Right atrium auricular region (tissue), 2 donors: ENCODE measurements around the gene CREB5. TPM values are rescaled to one million over a fixed set of nuclear protein-coding genes. Genes with fewer than 3 reads are reported as not detected.

Source experiments
- DNase-seq: peaks from one replicate; pipeline ENCODE4 v3.0.0-alpha.2; 2019; ENCODE audit warnings: low spot score
- H3K27ac ChIP-seq, 2 donors: fragments of 200-600 bp; sonication (generic); 1 replicate in 1 of 2; 2 replicates in 1 of 2; pipeline ENCODE4 v1.5.1; 2016 to 2019
- H3K27me3 ChIP-seq, 2 donors: fragments of 200-600 bp; sonication (generic); one replicate each; pipeline versions ENCODE4 v1.5.1 to v1.6.0; 2017 to 2019
- H3K36me3 ChIP-seq: fragments of 200-600 bp; sonication (generic); one replicate; pipeline ENCODE4 v1.5.1; 2016
- H3K4me1 ChIP-seq, 2 donors: fragments of 200-600 bp; sonication (generic); one replicate each; pipeline versions ENCODE4 v1.5.1 to v1.6.0; 2017 to 2019
- H3K4me3 ChIP-seq, 2 donors: fragments of 200-600 bp; sonication (generic); 1 replicate in 1 of 2; 2 replicates in 1 of 2; pipeline ENCODE4 v1.5.1; 2017 to 2019; ENCODE audit warnings: mild to moderate bottlenecking in 1 of 2, moderate library complexity in 1 of 2
- H3K9me3 ChIP-seq, 2 donors: fragments of 200-600 bp; sonication (generic); one replicate each; pipeline ENCODE4 v1.5.1; 2019
- total RNA-seq, 2 donors: library from RNA; depleted of rRNA; stranded (reverse); fragments of >200 nt; gene quantifications; one replicate each; pipeline ENCODE4 v1.1.0, GENCODE V29; 2016
- TF ChIP-seq, protein P1 (sequence below), 2 donors: fragments of 200-600 bp; sonication (generic); IDR thresholded peaks; one replicate each; pipeline ENCODE4 v1.5.1; 2019; ENCODE audit warnings: antibody characterized with exemption in 2 of 2

The CREB5 gene
- total RNA-seq, 2 donors from 2014 or later: 10.5 to 20.8 TPM

DNA sequence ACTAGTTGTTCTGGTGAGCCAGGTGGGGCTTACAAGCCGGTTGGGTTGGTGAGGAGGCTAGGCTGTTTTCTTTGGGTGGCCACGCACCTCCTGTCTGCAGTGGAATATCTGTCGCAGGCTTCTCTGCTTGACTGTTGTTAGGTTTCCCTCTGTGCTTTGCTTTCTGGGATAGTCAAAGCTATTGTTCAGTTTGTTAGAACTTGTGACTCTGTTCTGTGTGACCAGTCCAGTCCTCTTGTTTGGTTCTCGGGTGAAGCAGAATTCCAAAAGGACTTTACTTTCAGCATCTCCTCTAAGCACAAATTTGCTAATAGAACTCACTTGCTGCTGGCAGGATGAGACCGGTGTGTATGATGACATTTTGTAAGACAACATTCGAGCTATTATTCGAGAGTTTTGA lies 105.3 kb downstream of the CREB5 start:
- Histone ChIP-seq H3K36me3 (no peaks in the 10 kb centered on the region), H3K4me3 (no peak overlapping the region), H3K9me3 (no peaks in the 10 kb centered on the region), H3K27me3 (no peaks in the 10 kb centered on the region), H3K27ac (no peak overlapping the region), H3K4me1 (peaks cover 0 to 10% of the 10 kb centered on the region in 2 donors)
- DNase-seq: no peak
- TF ChIP-seq, protein P1, sequence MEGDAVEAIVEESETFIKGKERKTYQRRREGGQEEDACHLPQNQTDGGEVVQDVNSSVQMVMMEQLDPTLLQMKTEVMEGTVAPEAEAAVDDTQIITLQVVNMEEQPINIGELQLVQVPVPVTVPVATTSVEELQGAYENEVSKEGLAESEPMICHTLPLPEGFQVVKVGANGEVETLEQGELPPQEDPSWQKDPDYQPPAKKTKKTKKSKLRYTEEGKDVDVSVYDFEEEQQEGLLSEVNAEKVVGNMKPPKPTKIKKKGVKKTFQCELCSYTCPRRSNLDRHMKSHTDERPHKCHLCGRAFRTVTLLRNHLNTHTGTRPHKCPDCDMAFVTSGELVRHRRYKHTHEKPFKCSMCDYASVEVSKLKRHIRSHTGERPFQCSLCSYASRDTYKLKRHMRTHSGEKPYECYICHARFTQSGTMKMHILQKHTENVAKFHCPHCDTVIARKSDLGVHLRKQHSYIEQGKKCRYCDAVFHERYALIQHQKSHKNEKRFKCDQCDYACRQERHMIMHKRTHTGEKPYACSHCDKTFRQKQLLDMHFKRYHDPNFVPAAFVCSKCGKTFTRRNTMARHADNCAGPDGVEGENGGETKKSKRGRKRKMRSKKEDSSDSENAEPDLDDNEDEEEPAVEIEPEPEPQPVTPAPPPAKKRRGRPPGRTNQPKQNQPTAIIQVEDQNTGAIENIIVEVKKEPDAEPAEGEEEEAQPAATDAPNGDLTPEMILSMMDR (IDR thresholded peaks at IDR 0.05): no peak

DNA sequence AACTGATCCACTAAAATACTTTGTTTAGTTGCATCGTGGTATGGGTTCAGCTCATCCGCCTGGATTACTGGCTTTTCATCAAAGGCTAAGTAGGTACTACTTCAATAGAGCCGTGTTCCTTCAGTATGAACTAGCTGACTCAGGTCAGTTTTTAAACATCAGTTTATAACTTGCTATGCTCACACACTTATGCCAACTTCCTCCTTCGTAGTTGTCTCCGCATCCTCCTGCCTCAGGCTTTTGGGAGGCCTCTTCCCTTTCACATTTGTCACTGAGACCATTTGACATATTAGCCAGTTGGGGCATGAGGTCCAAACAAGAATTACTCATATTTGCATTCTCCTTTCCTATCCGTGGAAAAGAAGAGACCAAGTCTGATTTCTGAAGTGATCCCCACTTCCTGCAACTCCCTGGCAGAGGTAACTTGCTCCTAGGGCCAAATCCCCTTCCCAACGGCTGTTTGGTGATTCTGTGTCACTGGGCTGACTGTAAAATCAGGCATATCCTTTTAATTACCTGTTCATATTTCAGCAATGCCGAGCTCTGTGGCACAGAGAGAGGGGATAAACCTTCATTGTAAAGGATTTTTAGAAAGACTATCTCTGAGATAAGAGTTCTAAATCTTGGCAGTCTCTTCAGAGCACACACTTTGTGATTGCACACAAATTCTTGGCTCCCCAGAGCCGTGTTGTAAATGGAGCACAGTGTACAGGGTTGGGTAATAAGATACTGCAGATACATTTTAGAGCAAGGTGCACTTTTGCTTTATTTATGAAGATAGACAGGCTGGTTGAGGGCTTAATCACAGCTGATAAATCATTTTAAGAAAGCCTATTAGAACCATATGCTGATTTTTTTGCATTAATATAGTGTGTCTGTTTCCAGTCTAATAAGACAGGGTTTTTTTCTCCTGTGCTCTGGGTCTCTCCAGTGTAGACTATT lies 108.0 kb downstream of the CREB5 start:
- no peak overlapping the region for H3K4me3 ChIP-seq
- no peak overlapping the region for H3K27ac ChIP-seq
- peaks cover 0 to 10% of the 10 kb centered on the region in 2 donors for H3K4me1 ChIP-seq
- H3K36me3 ChIP-seq: no peaks in the 10 kb centered on the region
- no peaks in the 10 kb centered on the region for H3K27me3 ChIP-seq
- no peaks in the 10 kb centered on the region for H3K9me3 ChIP-seq
- no peak for DNase-seq
- TF ChIP-seq, protein P1 (IDR thresholded peaks at IDR 0.05): no peak

DNA sequence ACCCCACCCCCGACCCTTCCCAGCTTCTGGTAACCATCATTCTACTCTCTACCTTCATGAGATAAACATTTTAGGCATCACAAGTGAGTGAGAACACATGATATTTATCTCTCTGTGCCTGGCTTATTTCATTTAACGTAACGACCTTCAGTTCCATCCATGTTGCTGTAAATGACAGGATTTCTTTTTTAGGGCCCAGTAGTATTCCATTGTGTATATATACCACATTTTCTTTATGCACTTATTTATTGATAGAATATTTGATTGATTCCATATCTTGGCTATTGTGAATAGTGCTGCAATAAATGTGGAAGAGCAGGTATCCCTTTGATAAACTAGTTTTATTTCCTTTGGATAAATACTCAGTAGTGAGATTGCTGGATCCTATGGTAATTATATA lies 112.7 kb downstream of the CREB5 start:
- no peak for DNase-seq
- TF ChIP-seq, protein P1 (IDR thresholded peaks at IDR 0.05): no peak
- Histone ChIP-seq H3K4me1 (peaks cover 0 to 19% of the 10 kb centered on the region in 2 donors), H3K36me3 (no peaks in the 10 kb centered on the region), H3K9me3 (no peaks in the 10 kb centered on the region), H3K4me3 (no peak overlapping the region), H3K27ac (no peak overlapping the region), H3K27me3 (no peaks in the 10 kb centered on the region)

DNA sequence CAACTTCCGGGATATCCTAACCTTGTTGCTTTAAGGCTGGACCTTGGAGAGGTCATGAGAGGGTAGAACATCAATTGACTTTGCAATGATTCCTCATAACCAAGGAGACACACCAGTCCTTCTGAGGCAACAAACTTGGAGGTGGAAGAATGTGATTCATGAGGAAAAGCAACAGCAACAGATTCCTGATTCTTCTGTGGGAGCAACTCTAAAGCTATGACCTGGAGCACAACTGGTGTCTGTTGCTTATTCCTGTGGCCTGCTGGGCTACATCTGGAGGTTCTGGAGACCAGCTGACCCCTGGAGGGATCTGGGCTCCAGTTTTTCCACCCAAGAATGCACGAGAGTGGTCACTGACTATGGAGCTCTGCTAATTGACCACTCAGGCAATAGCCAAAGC lies 116.6 kb downstream of the CREB5 start:
- TF ChIP-seq, protein P1 (IDR thresholded peaks at IDR 0.05): no peak
- H3K27ac ChIP-seq: peak overlapping the region; percentile 32 to 68
- no peaks in the 10 kb centered on the region for H3K9me3 ChIP-seq
- DNase-seq: no peak
- no peaks in the 10 kb centered on the region for H3K36me3 ChIP-seq
- no peak overlapping the region for H3K4me3 ChIP-seq
- peaks cover 0 to 26% of the 10 kb centered on the region in 2 donors for H3K4me1 ChIP-seq
- no peaks in the 10 kb centered on the region for H3K27me3 ChIP-seq

DNA sequence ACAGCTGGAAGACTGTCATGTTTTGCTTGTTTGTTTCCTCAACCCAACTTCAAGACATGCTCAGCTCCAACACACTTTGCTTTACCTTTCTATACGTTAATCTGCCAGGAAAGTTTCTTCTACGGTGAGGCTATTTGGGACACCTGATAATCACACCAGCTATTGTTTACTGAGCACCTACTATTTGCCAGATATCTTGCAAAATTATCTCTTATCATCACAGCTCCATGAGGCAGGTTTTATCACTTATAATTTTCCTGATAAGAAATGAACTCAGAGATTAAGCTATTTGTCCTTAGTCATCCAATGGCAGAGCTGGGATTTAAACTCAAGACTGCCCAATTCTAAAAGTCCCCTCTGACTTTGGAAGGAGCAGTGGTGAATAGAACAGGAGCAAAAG lies 117.4 kb downstream of the CREB5 start:
- Histone ChIP-seq H3K4me1 (peaks cover 0 to 34% of the 10 kb centered on the region in 2 donors), H3K9me3 (no peaks in the 10 kb centered on the region), H3K4me3 (no peak overlapping the region), H3K27me3 (no peaks in the 10 kb centered on the region), H3K27ac (peak overlapping the region; percentile 55 to 68), H3K36me3 (no peaks in the 10 kb centered on the region)
- TF ChIP-seq, protein P1 (IDR thresholded peaks at IDR 0.05): no peak
- DNase-seq: no peak
